Measurements from ENCODE around the gene PPP1R12B.
"Not testable (repeated sequence)": the region's sequence is repeated elsewhere in the genome, so short reads cannot be mapped to it uniquely, and the experiment has no call there.

Gene PPP1R12B

GRCh38 chr1:202465644-202466270, 117.3 kb downstream of the PPP1R12B start:
- WGBS, 2 experiments = 84 to 96% methylated on average over 1 to 3 of the region's 3 CpGs
- not testable (repeated sequence) for H3K27ac ChIP-seq (ENCODE audit: insufficient read depth, low read depth, low read length, poor library complexity, severe bottlenecking); H3K9me3 ChIP-seq (ENCODE audit: control insufficient read depth, low read length); H3K4me1 ChIP-seq (ENCODE audit: control insufficient read depth, insufficient read depth, low read length); H3K27me3 ChIP-seq (ENCODE audit: control insufficient read depth, insufficient read depth, low read length, poor library complexity, severe bottlenecking); H3K36me3 ChIP-seq (ENCODE audit: control insufficient read depth, insufficient read depth, low read length); H3K4me3 ChIP-seq (ENCODE audit: insufficient read depth, low read depth, low read length)

- not testable (repeated sequence) for H3K27me3 ChIP-seq (ENCODE audit: control insufficient read depth, insufficient read depth, low read length, poor library complexity, severe bottlenecking)
Measured at GRCh38 chr1:202466339-202466738, 117.8 kb downstream of the PPP1R12B start.

GRCh38 chr1:202467381-202467780, 118.9 kb downstream of the PPP1R12B start:
- not testable (repeated sequence) for H3K27me3 ChIP-seq (ENCODE audit: control insufficient read depth, insufficient read depth, low read length, poor library complexity, severe bottlenecking); H3K27ac ChIP-seq (ENCODE audit: insufficient read depth, low read depth, low read length, poor library complexity, severe bottlenecking); H3K9me3 ChIP-seq (ENCODE audit: control insufficient read depth, low read length); H3K36me3 ChIP-seq (ENCODE audit: control insufficient read depth, insufficient read depth, low read length); H3K4me1 ChIP-seq (ENCODE audit: control insufficient read depth, insufficient read depth, low read length); H3K4me3 ChIP-seq (ENCODE audit: insufficient read depth, low read depth, low read length)
- WGBS, 2 experiments = 80% methylated on average over 1 of the region's 3 CpGs; no CpG with 5 or more reads in 1 of the 2 experiments

More at GRCh38 chr1:202466339-202466738, 117.8 kb downstream of the PPP1R12B start:
- not testable (repeated sequence) for H3K27ac ChIP-seq (ENCODE audit: insufficient read depth, low read depth, low read length, poor library complexity, severe bottlenecking); H3K4me1 ChIP-seq (ENCODE audit: control insufficient read depth, insufficient read depth, low read length); H3K9me3 ChIP-seq (ENCODE audit: control insufficient read depth, low read length); H3K4me3 ChIP-seq (ENCODE audit: insufficient read depth, low read depth, low read length); H3K36me3 ChIP-seq (ENCODE audit: control insufficient read depth, insufficient read depth, low read length)

- not testable (repeated sequence) for H3K36me3 ChIP-seq (ENCODE audit: control insufficient read depth, insufficient read depth, low read length)
- 92 to 93% methylated on average over 3 of the region's 3 CpGs for WGBS, 2 experiments
Measured at GRCh38 chr1:202468695-202469094, 120.2 kb downstream of the PPP1R12B start.

GRCh38 chr1:202469123-202469522, 120.6 kb downstream of the PPP1R12B start:
- not testable (repeated sequence) for H3K27me3 ChIP-seq (ENCODE audit: control insufficient read depth, insufficient read depth, low read length, poor library complexity, severe bottlenecking); H3K4me3 ChIP-seq (ENCODE audit: insufficient read depth, low read depth, low read length); H3K36me3 ChIP-seq (ENCODE audit: control insufficient read depth, insufficient read depth, low read length); H3K9me3 ChIP-seq (ENCODE audit: control insufficient read depth, low read length); H3K4me1 ChIP-seq (ENCODE audit: control insufficient read depth, insufficient read depth, low read length); H3K27ac ChIP-seq (ENCODE audit: insufficient read depth, low read depth, low read length, poor library complexity, severe bottlenecking)
- WGBS, 2 experiments = 93 to 96% methylated on average over 1 of the region's 1 CpG

More at GRCh38 chr1:202468695-202469094, 120.2 kb downstream of the PPP1R12B start:
- H3K4me1 ChIP-seq (ENCODE audit: control insufficient read depth, insufficient read depth, low read length); H3K9me3 ChIP-seq (ENCODE audit: control insufficient read depth, low read length); H3K27me3 ChIP-seq (ENCODE audit: control insufficient read depth, insufficient read depth, low read length, poor library complexity, severe bottlenecking); H3K4me3 ChIP-seq (ENCODE audit: insufficient read depth, low read depth, low read length); H3K27ac ChIP-seq (ENCODE audit: insufficient read depth, low read depth, low read length, poor library complexity, severe bottlenecking): not testable (repeated sequence)

GRCh38 chr1:202471246-202471645, 122.7 kb downstream of the PPP1R12B start:
- Histone ChIP-seq H3K4me1 (ENCODE audit: control insufficient read depth, insufficient read depth, low read length) (no peaks in the 10 kb centered on the region), H3K9me3 (ENCODE audit: control insufficient read depth, low read length) (no peaks in the 10 kb centered on the region), H3K36me3 (ENCODE audit: control insufficient read depth, insufficient read depth, low read length) (no peaks in the 10 kb centered on the region), H3K27me3 (ENCODE audit: control insufficient read depth, insufficient read depth, low read length, poor library complexity, severe bottlenecking) (no peaks in the 10 kb centered on the region), H3K4me3 (ENCODE audit: insufficient read depth, low read depth, low read length) (no peak overlapping the region), H3K27ac (ENCODE audit: insufficient read depth, low read depth, low read length, poor library complexity, severe bottlenecking) (no peak overlapping the region)
- WGBS, 2 experiments = 95 to 96% methylated on average over 3 of the region's 3 CpGs

- H3K27ac ChIP-seq (ENCODE audit: insufficient read depth, low read depth, low read length, poor library complexity, severe bottlenecking); H3K36me3 ChIP-seq (ENCODE audit: control insufficient read depth, insufficient read depth, low read length); H3K9me3 ChIP-seq (ENCODE audit: control insufficient read depth, low read length); H3K4me3 ChIP-seq (ENCODE audit: insufficient read depth, low read depth, low read length); H3K27me3 ChIP-seq (ENCODE audit: control insufficient read depth, insufficient read depth, low read length, poor library complexity, severe bottlenecking); H3K4me1 ChIP-seq (ENCODE audit: control insufficient read depth, insufficient read depth, low read length): not testable (repeated sequence)
- 48 to 50% methylated on average over 2 of the region's 2 CpGs for WGBS, 2 experiments
Measured at GRCh38 chr1:202472347-202473124, 124.0 kb downstream of the PPP1R12B start.

GRCh38 chr1:202473266-202474045, 125.0 kb downstream of the PPP1R12B start:
- WGBS, 2 experiments = 69 to 80% methylated on average over 5 of the region's 6 CpGs
- not testable (repeated sequence) for H3K27ac ChIP-seq (ENCODE audit: insufficient read depth, low read depth, low read length, poor library complexity, severe bottlenecking); H3K4me1 ChIP-seq (ENCODE audit: control insufficient read depth, insufficient read depth, low read length)

GRCh38 chr1:202479661-202480060, 131.2 kb downstream of the PPP1R12B start:
- H3K36me3 ChIP-seq (ENCODE audit: control insufficient read depth, insufficient read depth, low read length); H3K27ac ChIP-seq (ENCODE audit: insufficient read depth, low read depth, low read length, poor library complexity, severe bottlenecking); H3K4me1 ChIP-seq (ENCODE audit: control insufficient read depth, insufficient read depth, low read length); H3K4me3 ChIP-seq (ENCODE audit: insufficient read depth, low read depth, low read length); H3K9me3 ChIP-seq (ENCODE audit: control insufficient read depth, low read length); H3K27me3 ChIP-seq (ENCODE audit: control insufficient read depth, insufficient read depth, low read length, poor library complexity, severe bottlenecking): not testable (repeated sequence)

More at GRCh38 chr1:202473266-202474045, 125.0 kb downstream of the PPP1R12B start:
- not testable (repeated sequence) for H3K9me3 ChIP-seq (ENCODE audit: control insufficient read depth, low read length); H3K27me3 ChIP-seq (ENCODE audit: control insufficient read depth, insufficient read depth, low read length, poor library complexity, severe bottlenecking); H3K36me3 ChIP-seq (ENCODE audit: control insufficient read depth, insufficient read depth, low read length); H3K4me3 ChIP-seq (ENCODE audit: insufficient read depth, low read depth, low read length)

GRCh38 chr1:202480640-202481039, 132.1 kb downstream of the PPP1R12B start:
- not testable (repeated sequence) for H3K4me1 ChIP-seq (ENCODE audit: control insufficient read depth, insufficient read depth, low read length); H3K27ac ChIP-seq (ENCODE audit: insufficient read depth, low read depth, low read length, poor library complexity, severe bottlenecking); H3K9me3 ChIP-seq (ENCODE audit: control insufficient read depth, low read length); H3K27me3 ChIP-seq (ENCODE audit: control insufficient read depth, insufficient read depth, low read length, poor library complexity, severe bottlenecking); H3K36me3 ChIP-seq (ENCODE audit: control insufficient read depth, insufficient read depth, low read length); H3K4me3 ChIP-seq (ENCODE audit: insufficient read depth, low read depth, low read length)

Measured in ectodermal cell (in vitro differentiated cells).